Limb (tissue), 2 donors: ENCODE measurements around the gene RFX2.

Source experiments
- DNase-seq, 2 donors: peaks; one replicate each; pipeline ENCODE4 v3.0.0-alpha.2; 2016; ENCODE audit errors: extremely low spot score in 2 of 2

The RFX2 gene

GRCh38 chr19:6105444-6105843 lies 4.9 kb downstream of the RFX2 start:
- DNase-seq, result no peak

GRCh38 chr19:6103894-6104293 lies 6.4 kb downstream of the RFX2 start:
- DNase-seq, result no peak

- DNase-seq, result peak in 1 of 2 donors; percentile 44
Measured at GRCh38 chr19:6103217-6103644, 7.1 kb downstream of the RFX2 start.

- no peak for DNase-seq
Measured at GRCh38 chr19:6101991-6102390, 8.3 kb downstream of the RFX2 start.

GRCh38 chr19:6101291-6101825 lies 8.9 kb downstream of the RFX2 start:
- no peak for DNase-seq

- peak in 1 of 2 donors; percentile 42 for DNase-seq
Measured at GRCh38 chr19:6100284-6100915, 9.9 kb downstream of the RFX2 start.

- DNase-seq, result no peak
Measured at GRCh38 chr19:6099599-6099998, 10.7 kb downstream of the RFX2 start.

- no peak for DNase-seq
Measured at GRCh38 chr19:6099033-6099432, 11.3 kb downstream of the RFX2 start.

- DNase-seq, result no peak
Measured at GRCh38 chr19:6098574-6098973, 11.7 kb downstream of the RFX2 start.

GRCh38 chr19:6097911-6098310 lies 12.4 kb downstream of the RFX2 start:
- no peak for DNase-seq

GRCh38 chr19:6095760-6096159 lies 14.5 kb downstream of the RFX2 start:
- DNase-seq, result no peak

GRCh38 chr19:6092329-6093286 lies 17.7 kb downstream of the RFX2 start:
- peak in 1 of 2 donors; percentile 76 for DNase-seq

- no peak for DNase-seq
Measured at GRCh38 chr19:6091771-6092291, 18.5 kb downstream of the RFX2 start.

- DNase-seq, result no peak
Measured at GRCh38 chr19:6090634-6091033, 19.7 kb downstream of the RFX2 start.

- no peak for DNase-seq
Measured at GRCh38 chr19:6088602-6089049, 21.7 kb downstream of the RFX2 start.

- DNase-seq, result no peak
Measured at GRCh38 chr19:6087074-6087571, 23.2 kb downstream of the RFX2 start.

- no peak for DNase-seq
Measured at GRCh38 chr19:6086068-6086788, 24.1 kb downstream of the RFX2 start.

GRCh38 chr19:6084821-6085220 lies 25.5 kb downstream of the RFX2 start:
- DNase-seq, result no peak

GRCh38 chr19:6079107-6079506 lies 31.2 kb downstream of the RFX2 start:
- no peak for DNase-seq

- DNase-seq, result no peak
Measured at GRCh38 chr19:6078068-6078467, 32.2 kb downstream of the RFX2 start.
